NB4 (cell line): ENCODE measurements around the gene CLPTM1L.

Source experiments
- MAX ChIP-seq: IDR thresholded peaks from 2 replicates; pipeline ENCODE4 v1.6.1; 2011; ENCODE audit warnings: low read depth, low read length
- MYC ChIP-seq: IDR thresholded peaks from 2 replicates; pipeline ENCODE4 v1.6.1; 2011; ENCODE audit warnings: low read depth, low read length
- POLR2A ChIP-seq: IDR thresholded peaks from 2 replicates; pipeline ENCODE4 v1.6.1; 2011; ENCODE audit warnings: mild to moderate bottlenecking; ENCODE audit not compliant: insufficient read length; ENCODE audit errors: extremely low read depth
- TF ChIP-seq, protein P1 (sequence below): IDR thresholded peaks from one replicate; pipeline ENCODE4 v1.5.1; 2012; ENCODE audit warnings: low read depth, low read length

DNA sequence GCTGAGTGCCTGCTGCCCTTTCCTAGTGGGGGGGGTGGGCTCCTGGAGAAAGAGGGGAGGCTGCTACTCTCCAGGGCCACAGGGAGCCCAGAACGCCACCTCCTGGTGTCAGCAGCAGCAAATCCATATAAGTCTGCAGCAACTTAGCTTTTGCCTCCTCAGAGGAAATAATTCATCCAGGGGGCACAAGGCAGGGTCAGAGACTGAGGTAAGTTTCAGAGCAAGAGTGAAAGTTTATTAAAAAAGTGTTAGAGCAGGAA lies 4.0 kb upstream of the CLPTM1L start:
- TF ChIP-seq, protein P1, sequence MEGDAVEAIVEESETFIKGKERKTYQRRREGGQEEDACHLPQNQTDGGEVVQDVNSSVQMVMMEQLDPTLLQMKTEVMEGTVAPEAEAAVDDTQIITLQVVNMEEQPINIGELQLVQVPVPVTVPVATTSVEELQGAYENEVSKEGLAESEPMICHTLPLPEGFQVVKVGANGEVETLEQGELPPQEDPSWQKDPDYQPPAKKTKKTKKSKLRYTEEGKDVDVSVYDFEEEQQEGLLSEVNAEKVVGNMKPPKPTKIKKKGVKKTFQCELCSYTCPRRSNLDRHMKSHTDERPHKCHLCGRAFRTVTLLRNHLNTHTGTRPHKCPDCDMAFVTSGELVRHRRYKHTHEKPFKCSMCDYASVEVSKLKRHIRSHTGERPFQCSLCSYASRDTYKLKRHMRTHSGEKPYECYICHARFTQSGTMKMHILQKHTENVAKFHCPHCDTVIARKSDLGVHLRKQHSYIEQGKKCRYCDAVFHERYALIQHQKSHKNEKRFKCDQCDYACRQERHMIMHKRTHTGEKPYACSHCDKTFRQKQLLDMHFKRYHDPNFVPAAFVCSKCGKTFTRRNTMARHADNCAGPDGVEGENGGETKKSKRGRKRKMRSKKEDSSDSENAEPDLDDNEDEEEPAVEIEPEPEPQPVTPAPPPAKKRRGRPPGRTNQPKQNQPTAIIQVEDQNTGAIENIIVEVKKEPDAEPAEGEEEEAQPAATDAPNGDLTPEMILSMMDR: no peak
- TF ChIP-seq POLR2A (no peak), MAX (no peak), MYC (no peak)
